Karpas-422 (cell line): ENCODE data around the gene ITIH3. TPM values are rescaled to one million over a fixed set of nuclear protein-coding genes. Genes with fewer than 3 reads are reported as not detected.
A peak's percentile ranks its signal among the peaks of the same experiment; 100 is the strongest.

Experiments used
- DNase-seq: peaks from one replicate; pipeline ENCODE4 v3.0.0-alpha.2; 2015
- H2AFZ ChIP-seq: fragments of 200-600 bp; sonication (generic); 2 replicates; pipeline ENCODE4 v1.6.1; 2014; ENCODE audit warnings: antibody characterized with exemption, low read length, mixed read lengths
- H3K27ac ChIP-seq: fragments of 200-600 bp; sonication (generic); 2 replicates; pipeline ENCODE4 v1.5.1; 2014; ENCODE audit warnings: mild to moderate bottlenecking, low read length, moderate library complexity
- H3K27me3 ChIP-seq: fragments of 200-600 bp; sonication (generic); 2 replicates; pipeline ENCODE4 v1.6.1; 2014; ENCODE audit warnings: low read length, mixed read lengths
- H3K36me3 ChIP-seq: fragments of 200-600 bp; sonication (generic); 2 replicates; pipeline ENCODE4 v1.6.1; 2014; ENCODE audit warnings: low read length, mixed read lengths; ENCODE audit not compliant: insufficient read depth
- H3K4me1 ChIP-seq: fragments of 200-600 bp; sonication (generic); 2 replicates; pipeline ENCODE4 v1.6.1; 2014; ENCODE audit warnings: mild to moderate bottlenecking, low read length, mixed read lengths
- H3K4me2 ChIP-seq: fragments of 200-600 bp; sonication (generic); 2 replicates; pipeline ENCODE4 v1.6.1; 2014; ENCODE audit warnings: low read length, low read depth, mild to moderate bottlenecking; ENCODE audit not compliant: poor library complexity, severe bottlenecking
- H3K4me3 ChIP-seq: fragments of 200-600 bp; sonication (generic); 2 replicates; pipeline ENCODE4 v1.5.1; 2014; ENCODE audit warnings: mild to moderate bottlenecking, antibody characterized with exemption, low read length, mixed read lengths
- H3K79me2 ChIP-seq: fragments of 200-600 bp; sonication (generic); 2 replicates; pipeline ENCODE4 v1.6.1; 2014; ENCODE audit warnings: mild to moderate bottlenecking, low read length, mixed read lengths
- H3K9ac ChIP-seq: fragments of 200-600 bp; sonication (generic); 2 replicates; pipeline ENCODE4 v1.6.0; 2014; ENCODE audit warnings: low read length
- H3K9me2 ChIP-seq: fragments of 200-600 bp; sonication (generic), shearing (Covaris generic); replicated peaks from 2 replicates; pipeline ENCODE4 v1.6.0; 2014; ENCODE audit warnings: mild to moderate bottlenecking, low read length, moderate library complexity; ENCODE audit not compliant: insufficient read depth
- H3K9me3 ChIP-seq: fragments of 300-700, 200-600 bp; sonication (generic); 2 replicates; pipeline ENCODE4 v1.6.1; 2014; ENCODE audit warnings: low read length, mixed read lengths
- H4K20me1 ChIP-seq: fragments of 200-600 bp; sonication (generic); 2 replicates; pipeline ENCODE4 v1.6.1; 2014; ENCODE audit warnings: mild to moderate bottlenecking, antibody characterized with exemption, low read length, low read depth; ENCODE audit not compliant: insufficient read depth
- total RNA-seq: library from RNA; depleted of rRNA; stranded (reverse); fragments of >200 nt; shearing (Covaris generic); gene quantifications from 2 replicates; pipeline ENCODE4 v1.2.3, GENCODE V29; 2014; ENCODE audit warnings: low replicate concordance

Gene ITIH3
- total RNA-seq, 1 experiment from 2014 or later, result not detected

DNA sequence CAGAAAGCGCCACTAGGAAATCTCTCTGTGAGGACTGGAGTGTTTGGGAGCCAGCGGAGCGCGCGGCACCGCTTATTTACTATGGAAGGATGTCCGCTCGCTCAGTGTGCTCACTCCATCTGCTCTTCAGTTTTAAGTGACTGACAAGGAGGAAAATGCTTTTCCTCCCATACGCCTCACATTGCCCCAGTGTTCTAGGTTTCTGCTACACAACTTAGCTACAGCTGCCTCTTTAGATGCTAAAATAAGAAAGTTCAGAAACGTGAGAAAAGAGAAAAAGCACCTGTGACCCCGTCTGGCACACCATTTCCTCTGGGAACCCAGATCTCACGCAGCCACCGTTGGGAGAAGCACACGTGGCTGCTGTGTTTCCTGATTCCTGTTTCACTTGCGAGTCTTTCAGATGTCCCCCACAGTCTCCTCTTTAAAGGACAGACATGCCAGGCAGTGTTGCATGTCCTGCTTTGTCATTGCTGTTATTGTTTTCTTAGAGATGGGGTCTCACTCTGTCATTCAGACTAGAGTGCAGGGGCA is 51.9 kb downstream of the ITIH3 start:
- Histone ChIP-seq H3K79me2 (no peaks in the 10 kb centered on the region), H4K20me1 (no peaks in the 10 kb centered on the region), H3K27me3 (no peaks in the 10 kb centered on the region), H3K4me2 (no peak overlapping the region), H3K4me1 (no peaks in the 10 kb centered on the region), H2AFZ (no peak overlapping the region), H3K27ac (no peak overlapping the region), H3K9me2 (no peaks in the 10 kb centered on the region), H3K4me3 (no peak overlapping the region), H3K9ac (no peak overlapping the region), H3K36me3 (no peaks in the 10 kb centered on the region), H3K9me3 (no peaks in the 10 kb centered on the region)
- DNase-seq, result no peak

DNA sequence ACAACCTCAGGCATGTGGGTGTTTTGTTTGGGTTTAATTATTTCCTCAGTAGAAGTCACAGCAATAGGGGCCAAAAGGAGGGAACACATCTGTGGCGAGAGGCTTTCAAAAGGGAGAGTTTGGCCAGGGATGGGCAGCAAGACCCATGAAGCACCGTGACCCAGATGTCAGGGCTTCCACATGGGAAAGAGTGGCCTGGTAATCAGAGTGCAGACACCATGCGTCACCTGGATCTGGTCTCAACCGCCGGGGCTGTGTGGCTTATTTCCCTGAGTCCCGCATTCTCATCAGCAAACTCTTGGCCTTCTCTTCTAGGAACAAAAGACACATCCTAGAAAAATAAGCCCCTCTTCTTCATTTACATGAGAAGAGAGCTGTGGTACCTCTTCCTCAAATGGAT is 52.6 kb downstream of the ITIH3 start:
- no peak overlapping the region for H3K4me3 ChIP-seq
- no peaks in the 10 kb centered on the region for H3K79me2 ChIP-seq
- no peak overlapping the region for H3K4me2 ChIP-seq
- H4K20me1 ChIP-seq, result no peaks in the 10 kb centered on the region
- H3K9me2 ChIP-seq, result no peaks in the 10 kb centered on the region
- no peak overlapping the region for H3K27ac ChIP-seq
- H3K36me3 ChIP-seq, result peaks cover 3% of the 10 kb centered on the region; the same call in 1 of the 2 replicates
- H2AFZ ChIP-seq, result no peak overlapping the region
- H3K9ac ChIP-seq, result no peak overlapping the region
- no peaks in the 10 kb centered on the region for H3K27me3 ChIP-seq
- no peak for DNase-seq
- H3K4me1 ChIP-seq, result no peaks in the 10 kb centered on the region
- no peaks in the 10 kb centered on the region for H3K9me3 ChIP-seq

DNA sequence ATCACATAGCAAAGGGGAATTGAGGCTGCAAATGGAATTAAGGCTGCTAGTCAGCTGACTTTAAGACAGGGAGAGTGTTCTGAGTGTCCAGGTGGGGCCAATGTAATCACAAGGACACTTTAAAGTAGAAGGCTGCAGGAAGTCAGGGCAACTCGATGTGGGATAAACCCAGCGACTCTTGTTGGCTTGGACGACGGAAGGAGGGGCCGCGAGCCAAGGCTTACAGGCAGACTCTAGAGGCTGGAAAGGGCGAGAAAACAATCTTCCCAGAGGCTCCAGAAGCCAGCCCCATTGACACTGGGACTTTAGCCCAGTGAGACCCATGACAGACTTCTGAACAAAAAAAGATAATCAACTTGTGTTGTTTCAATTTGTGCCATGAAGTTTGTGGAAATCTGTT is 53.1 kb downstream of the ITIH3 start:
- Histone ChIP-seq H3K9me3 (no peaks in the 10 kb centered on the region), H3K4me3 (no peak overlapping the region), H3K9me2 (no peaks in the 10 kb centered on the region), H2AFZ (no peak overlapping the region), H3K79me2 (no peaks in the 10 kb centered on the region), H3K27me3 (no peaks in the 10 kb centered on the region), H4K20me1 (no peaks in the 10 kb centered on the region), H3K4me2 (no peak overlapping the region), H3K9ac (no peak overlapping the region), H3K36me3 (peaks cover 3% of the 10 kb centered on the region; the same call in 1 of the 2 replicates), H3K27ac (no peak overlapping the region), H3K4me1 (no peaks in the 10 kb centered on the region)
- DNase-seq, result no peak

DNA sequence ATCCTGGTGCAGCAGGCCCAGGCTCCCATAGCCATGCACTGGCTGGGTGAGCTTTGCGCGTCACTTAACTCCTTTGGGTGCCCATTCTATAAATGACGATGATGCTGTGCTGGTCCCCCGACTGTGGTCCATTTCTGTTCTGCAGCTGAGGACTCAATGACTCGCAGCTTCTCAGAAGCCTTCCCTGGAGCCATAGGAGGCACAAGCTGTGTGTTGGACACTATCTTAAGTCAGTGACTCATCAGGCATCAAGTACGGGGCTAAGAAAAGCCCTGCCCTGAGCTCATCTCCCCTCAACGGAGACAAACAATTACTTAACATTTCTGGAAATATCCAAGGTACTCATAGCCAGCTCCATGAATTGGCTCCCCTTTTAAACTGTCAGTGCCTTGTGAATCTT is 54.0 kb downstream of the ITIH3 start:
- H3K36me3 ChIP-seq, result peaks cover 3% of the 10 kb centered on the region; the same call in 1 of the 2 replicates
- no peak overlapping the region for H3K4me2 ChIP-seq
- no peak for DNase-seq
- H3K79me2 ChIP-seq, result no peaks in the 10 kb centered on the region
- H3K9me3 ChIP-seq, result no peaks in the 10 kb centered on the region
- no peak overlapping the region for H2AFZ ChIP-seq
- H3K27ac ChIP-seq, result no peak overlapping the region
- H4K20me1 ChIP-seq, result no peaks in the 10 kb centered on the region
- H3K27me3 ChIP-seq, result no peaks in the 10 kb centered on the region
- H3K9ac ChIP-seq, result no peak overlapping the region
- no peaks in the 10 kb centered on the region for H3K4me1 ChIP-seq
- no peak overlapping the region for H3K4me3 ChIP-seq
- no peaks in the 10 kb centered on the region for H3K9me2 ChIP-seq

DNA sequence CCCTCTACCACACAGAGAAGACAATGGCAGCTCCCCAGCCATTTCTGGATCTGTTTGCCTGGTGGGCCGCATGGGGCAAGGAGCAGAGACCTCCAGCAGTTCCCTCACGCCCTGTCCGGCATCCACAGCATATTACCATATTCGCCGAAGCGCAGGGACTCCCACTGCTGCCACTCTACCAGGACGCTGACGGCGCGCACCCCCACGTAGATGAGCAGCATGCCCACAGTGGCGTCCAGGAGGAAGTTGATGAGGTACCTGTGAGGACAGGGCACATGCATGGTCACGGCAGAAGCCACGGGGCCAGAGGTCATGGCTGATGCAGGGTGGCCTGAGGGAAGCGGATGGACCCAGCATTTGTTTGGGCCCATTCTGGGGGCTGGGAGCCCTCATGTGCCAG is 55.1 kb downstream of the ITIH3 start:
- Histone ChIP-seq H3K79me2 (no peaks in the 10 kb centered on the region), H3K9me3 (no peaks in the 10 kb centered on the region), H3K4me2 (no peak overlapping the region), H4K20me1 (no peaks in the 10 kb centered on the region), H3K27ac (no peak overlapping the region), H3K9me2 (no peaks in the 10 kb centered on the region), H3K36me3 (peaks cover 3% of the 10 kb centered on the region; the same call in 1 of the 2 replicates), H2AFZ (no peak overlapping the region), H3K9ac (no peak overlapping the region), H3K4me1 (no peaks in the 10 kb centered on the region), H3K4me3 (no peak overlapping the region), H3K27me3 (no peaks in the 10 kb centered on the region)
- no peak for DNase-seq

DNA sequence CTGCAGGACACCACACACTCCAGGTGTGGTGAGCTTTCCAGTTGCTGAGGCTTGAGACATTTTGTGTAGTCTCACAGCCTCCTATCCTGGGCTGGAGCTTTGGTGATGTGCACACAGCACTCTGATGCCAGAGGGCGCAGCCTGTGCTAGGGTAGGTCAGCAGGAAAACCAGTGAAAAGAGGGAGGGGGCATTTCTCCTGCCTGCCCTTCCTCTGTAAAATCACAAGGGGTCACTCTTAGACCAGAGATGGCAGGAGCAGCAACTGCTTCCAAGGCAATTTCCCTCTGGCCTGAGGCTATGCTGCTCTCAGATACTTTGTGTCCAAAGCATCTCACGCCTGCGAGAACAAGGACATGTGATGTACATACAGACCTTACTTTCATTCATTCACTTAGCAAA is 56.8 kb downstream of the ITIH3 start:
- Histone ChIP-seq H3K4me3 (no peak overlapping the region), H4K20me1 (no peaks in the 10 kb centered on the region), H3K9me3 (no peaks in the 10 kb centered on the region), H3K4me2 (no peak overlapping the region), H3K27me3 (no peaks in the 10 kb centered on the region), H3K4me1 (no peaks in the 10 kb centered on the region), H3K36me3 (peaks cover 3% of the 10 kb centered on the region; the same call in 1 of the 2 replicates), H3K9me2 (no peaks in the 10 kb centered on the region), H3K79me2 (no peaks in the 10 kb centered on the region), H2AFZ (no peak overlapping the region), H3K9ac (no peak overlapping the region), H3K27ac (no peak overlapping the region)
- peak; percentile 78 for DNase-seq

DNA sequence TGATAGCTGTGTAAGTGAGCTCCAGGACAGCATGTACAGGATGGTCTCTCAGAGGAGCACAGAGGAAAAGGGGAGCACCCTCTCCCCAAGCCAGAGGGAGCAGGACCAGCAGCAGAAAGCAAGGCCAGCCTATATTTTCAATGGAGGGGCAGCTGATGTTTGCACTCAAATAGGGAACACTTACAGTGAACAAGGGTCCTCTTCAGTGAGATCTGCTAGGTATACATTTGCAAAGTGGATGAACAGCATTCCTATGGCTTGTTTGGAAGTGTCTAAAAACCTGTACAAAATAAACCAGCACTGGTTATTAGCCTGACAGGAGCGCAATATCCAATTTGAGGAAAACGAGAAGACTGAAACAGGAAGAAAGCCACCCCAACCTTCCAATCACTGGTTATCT is 57.8 kb downstream of the ITIH3 start:
- H3K4me2 ChIP-seq, result no peak overlapping the region
- H3K4me1 ChIP-seq, result no peaks in the 10 kb centered on the region
- H3K9ac ChIP-seq, result no peak overlapping the region
- no peak for DNase-seq
- no peak overlapping the region for H2AFZ ChIP-seq
- no peaks in the 10 kb centered on the region for H4K20me1 ChIP-seq
- no peaks in the 10 kb centered on the region for H3K9me2 ChIP-seq
- H3K27ac ChIP-seq, result no peak overlapping the region
- peaks cover 3% of the 10 kb centered on the region; the same call in 1 of the 2 replicates for H3K36me3 ChIP-seq
- peaks cover 4% of the 10 kb centered on the region; the same call in 1 of the 2 replicates for H3K79me2 ChIP-seq
- H3K27me3 ChIP-seq, result no peaks in the 10 kb centered on the region
- H3K9me3 ChIP-seq, result no peaks in the 10 kb centered on the region
- no peak overlapping the region for H3K4me3 ChIP-seq

DNA sequence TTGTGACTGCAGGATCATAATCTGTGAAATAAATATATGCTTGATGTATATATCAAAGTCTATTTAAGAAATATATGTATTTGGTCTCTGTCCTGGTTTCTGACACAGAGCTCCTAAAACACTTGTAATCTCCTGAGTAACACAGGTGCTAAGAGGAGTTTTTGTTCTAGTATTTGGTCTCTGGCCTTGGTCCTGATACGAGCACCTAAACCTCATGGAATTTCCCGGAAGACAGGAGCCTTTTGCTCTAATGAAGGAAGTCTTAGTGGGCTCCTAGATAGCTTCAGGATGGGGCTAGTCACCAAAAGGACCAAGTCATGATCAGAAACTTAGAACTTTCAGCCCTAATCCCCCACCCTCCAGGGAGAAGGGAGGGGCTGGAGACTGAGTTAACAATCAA is 59.4 kb downstream of the ITIH3 start:
- Histone ChIP-seq H3K4me3 (no peak overlapping the region), H3K4me2 (no peak overlapping the region), H3K9me3 (no peaks in the 10 kb centered on the region), H3K9me2 (no peaks in the 10 kb centered on the region), H3K79me2 (peaks cover 4% of the 10 kb centered on the region; the same call in 1 of the 2 replicates), H3K9ac (no peak overlapping the region), H3K27ac (no peak overlapping the region), H3K4me1 (no peaks in the 10 kb centered on the region), H2AFZ (no peak overlapping the region), H3K36me3 (peaks cover 3% of the 10 kb centered on the region; the same call in 1 of the 2 replicates), H3K27me3 (no peaks in the 10 kb centered on the region), H4K20me1 (no peaks in the 10 kb centered on the region)
- no peak for DNase-seq
